GM19452 (cell line): Measurements from ENCODE around the gene GMDS.

ENCODE experiments used
- ATAC-seq: cut with Tn5 transposase; IDR thresholded peaks from one replicate; pipeline ENCODE4 v1.9.1; 2021; ENCODE audit not compliant: unreplicated experiment

GMDS gene

GRCh38 chr6:2245103-2245876, at the start of gene GMDS:
Gene GMDS (minus strand): TSS chr6:2245605.
- peak; percentile 90 for ATAC-seq

GRCh38 chr6:2285510-2285909, 40.1 kb upstream of the GMDS start:
- ATAC-seq, result no peak

- no peak for ATAC-seq
Measured at GRCh38 chr6:2275892-2276242, 30.5 kb upstream of the GMDS start.

- no peak for ATAC-seq
Measured at GRCh38 chr6:2274981-2275891, 29.8 kb upstream of the GMDS start.

GRCh38 chr6:2272696-2273095, 27.3 kb upstream of the GMDS start:
- ATAC-seq, result no peak

GRCh38 chr6:2270054-2270453, 24.6 kb upstream of the GMDS start:
- no peak for ATAC-seq

- no peak for ATAC-seq
Measured at GRCh38 chr6:2266841-2267240, 21.4 kb upstream of the GMDS start.

GRCh38 chr6:2266031-2266795, 20.8 kb upstream of the GMDS start:
- ATAC-seq, result no peak

- no peak for ATAC-seq
Measured at GRCh38 chr6:2264932-2265331, 19.5 kb upstream of the GMDS start.

- no peak for ATAC-seq
Measured at GRCh38 chr6:2263896-2264295, 18.5 kb upstream of the GMDS start.

- ATAC-seq, result no peak
Measured at GRCh38 chr6:2259574-2259973, 14.2 kb upstream of the GMDS start.

- no peak for ATAC-seq
Measured at GRCh38 chr6:2259002-2259494, 13.6 kb upstream of the GMDS start.

- no peak for ATAC-seq
Measured at GRCh38 chr6:2258112-2258511, 12.7 kb upstream of the GMDS start.

GRCh38 chr6:2257363-2257762, 12.0 kb upstream of the GMDS start:
- no peak for ATAC-seq

- no peak for ATAC-seq
Measured at GRCh38 chr6:2254747-2255146, 9.3 kb upstream of the GMDS start.

GRCh38 chr6:2249126-2249525, 3.7 kb upstream of the GMDS start:
- ATAC-seq, result no peak

- no peak for ATAC-seq
Measured at GRCh38 chr6:2247664-2248063, 2.3 kb upstream of the GMDS start.

GRCh38 chr6:2245877-2246863, 765 bp upstream of the GMDS start:
- ATAC-seq, result peak; percentile 12

- ATAC-seq, result peak; percentile 15
Measured at GRCh38 chr6:2244261-2245102, 923 bp downstream of the GMDS start.
